Activated CD8-positive, alpha-beta memory T cell treated with anti-CD3 and anti-CD28 coated beads, Interleukin-2, amount 50 U/mL, for 48 hours (primary cell): ENCODE results near the gene ATP6V0A1.
A peak's percentile ranks its signal among the peaks of the same experiment; 100 is the strongest.
"Not testable (repeated sequence)": the region's sequence is repeated elsewhere in the genome, so short reads cannot be mapped to it uniquely, and the experiment has no call there.

Experiments used
- DNase-seq: peaks from one replicate; pipeline ENCODE4 v3.0.0-alpha.2; 2020

ATP6V0A1 gene

GRCh38 chr17:42543190-42544079 lies 84.8 kb downstream of the ATP6V0A1 start:
- no peak for DNase-seq

- DNase-seq = no peak
Measured at GRCh38 chr17:42544874-42545283, 86.2 kb downstream of the ATP6V0A1 start.

GRCh38 chr17:42545755-42546505 lies 87.3 kb downstream of the ATP6V0A1 start:
- DNase-seq = not testable (repeated sequence)

- no peak for DNase-seq
Measured at GRCh38 chr17:42547001-42547461, 88.4 kb downstream of the ATP6V0A1 start.

- DNase-seq = no peak
Measured at GRCh38 chr17:42547698-42548069, 89.0 kb downstream of the ATP6V0A1 start.

GRCh38 chr17:42548070-42548837 lies 89.6 kb downstream of the ATP6V0A1 start:
- peak; percentile 87 for DNase-seq

GRCh38 chr17:42548993-42549755 lies 90.5 kb downstream of the ATP6V0A1 start:
- no peak for DNase-seq

- DNase-seq = not testable (repeated sequence)
Measured at GRCh38 chr17:42552736-42553135, 94.1 kb downstream of the ATP6V0A1 start, which contains the start of gene HSD17B1. HSD17B1 (plus strand) TSS chr17:42552923; CDS start chr17:42552934, 11 bp downstream.

GRCh38 chr17:42553161-42553818 lies 94.6 kb downstream of the ATP6V0A1 start:
- no peak for DNase-seq

- no peak for DNase-seq
Measured at GRCh38 chr17:42553866-42554249, 95.2 kb downstream of the ATP6V0A1 start.

GRCh38 chr17:42554250-42555121 lies 95.8 kb downstream of the ATP6V0A1 start:
- peak; percentile 91 for DNase-seq

- no peak for DNase-seq
Measured at GRCh38 chr17:42555122-42555622, 96.5 kb downstream of the ATP6V0A1 start.

- not testable (repeated sequence) for DNase-seq
Measured at GRCh38 chr17:42555961-42556617, 97.4 kb downstream of the ATP6V0A1 start.

- no peak for DNase-seq
Measured at GRCh38 chr17:42559075-42559474, 100.4 kb downstream of the ATP6V0A1 start.

GRCh38 chr17:42560246-42560645 lies 101.6 kb downstream of the ATP6V0A1 start:
- DNase-seq = no peak

GRCh38 chr17:42561897-42562387 lies 103.3 kb downstream of the ATP6V0A1 start, which contains the start of gene COASY:
COASY (plus strand) TSS chr17:42562148; CDS start chr17:42562623, 475 bp downstream.
- DNase-seq = peak; percentile 96

- no peak for DNase-seq
Measured at GRCh38 chr17:42562388-42563142, 103.9 kb downstream of the ATP6V0A1 start.

GRCh38 chr17:42563143-42563509 lies 104.4 kb downstream of the ATP6V0A1 start:
- no peak for DNase-seq

- no peak for DNase-seq
Measured at GRCh38 chr17:42563543-42563942, 104.9 kb downstream of the ATP6V0A1 start.
